K562 (cell line): ENCODE results near the gene CYB5D1. TPM values are rescaled to one million over a fixed set of nuclear protein-coding genes. Genes with fewer than 3 reads are reported as not detected.
A peak's percentile ranks its signal among the peaks of the same experiment; 100 is the strongest.

Experiments used
- ATAC-seq: fragments of 200-7000 bp; cut with Tn5 transposase; 3 replicates; pipeline ENCODE4 v1.9.1; 2020; ENCODE audit warnings: moderate library complexity
- BruUV-seq: library from RNA; stranded (reverse); fragments of 400-500 nt; replicated peaks from 2 replicates; lab custom pipeline; 2021; lab: Mats Ljungman, UMichigan
- CTCF ChIA-PET: fragments of 300-600 bp; formaldehyde crosslinking; extraction: SDS; loops from one replicate; lab custom pipeline; 2021; ENCODE audit warnings: low intra/inter-chr PET ratio; lab: Yijun Ruan, JAX
- POLR2A ChIA-PET: fragments of 300-600, 350-650 bp; sonication (Branson Sonifier 250); formaldehyde crosslinking; extraction: SDS; loops from one replicate; lab custom pipeline; 2021; ENCODE audit warnings: antibody characterized with exemption, inconsistent platforms; lab: Yijun Ruan, JAX
- DNase-seq, 4 experiments: peaks; one replicate each; pipeline versions ENCODE4 v3.0.0 to v3.0.0-alpha.2; 2011 to 2018; ENCODE audit warnings: low spot score in 3 of 4, mixed read lengths in 3 of 4; ENCODE audit errors: extremely low read depth in 1 of 4
- FAIRE-seq: peaks from 2 replicates; lab custom pipeline; 2011; peaks lifted over from hg19 to GRCh38; lab: Jason Lieb, UNC
- H2AFZ ChIP-seq: 2 replicates; pipeline ENCODE4 v1.6.0; 2011; ENCODE audit warnings: low read depth, low read length, control low read depth, inconsistent platforms
- H3K27ac ChIP-seq: fragments of 200-600 bp; 3 replicates; pipeline ENCODE4 v1.8.0; 2011; ENCODE audit warnings: low read depth, mild to moderate bottlenecking, control low read depth, inconsistent platforms, low read length, moderate library complexity, mixed read lengths; ENCODE audit errors: extremely low read depth
- H3K27me3 ChIP-seq, 2 experiments: fragments of 300-600 bp in 1 of 2; 2 replicates in 1 of 2; 3 replicates in 1 of 2; pipeline versions ENCODE4 v1.6.0 to v1.8.0; 2011; ENCODE audit warnings: inconsistent platforms in 2 of 2, low read length in 2 of 2, mild to moderate bottlenecking in 1 of 2, mixed read lengths in 1 of 2, moderate library complexity in 1 of 2; ENCODE audit not compliant: control insufficient read depth in 2 of 2, insufficient read depth in 2 of 2
- H3K36me3 ChIP-seq: fragments of 300-600 bp; 3 replicates; pipeline ENCODE4 v1.8.0; 2011; ENCODE audit warnings: mild to moderate bottlenecking, low read length, inconsistent platforms; ENCODE audit not compliant: control insufficient read depth, insufficient read depth
- H3K4me1 ChIP-seq, 2 experiments: fragments of 200-600 bp in 1 of 2; replicated peaks in 1 of 2; 2 replicates in 1 of 2; 3 replicates in 1 of 2; pipeline versions ENCODE4 v1.5.1 to v1.8.0; 2011; ENCODE audit warnings: inconsistent platforms in 2 of 2, low read length in 2 of 2, mild to moderate bottlenecking in 1 of 2, mixed read lengths in 1 of 2, moderate library complexity in 1 of 2; ENCODE audit not compliant: control insufficient read depth in 2 of 2, insufficient read depth in 2 of 2
- H3K4me2 ChIP-seq: 2 replicates; pipeline ENCODE4 v1.6.1; 2011; ENCODE audit warnings: low read length, control low read depth, inconsistent platforms, mixed read lengths; ENCODE audit not compliant: insufficient read depth
- H3K4me3 ChIP-seq: fragments of 200-600 bp; sonication (generic), shearing (Covaris generic); 2 replicates; pipeline ENCODE4 v1.5.1; 2016; ENCODE audit warnings: control low read depth, inconsistent platforms
- H3K79me2 ChIP-seq: fragments of 200-600 bp; 3 replicates; pipeline ENCODE4 v1.8.0; 2011; ENCODE audit warnings: low read length, inconsistent platforms; ENCODE audit not compliant: control insufficient read depth, insufficient read depth
- H3K9ac ChIP-seq, 2 experiments: 2 replicates each; pipeline versions ENCODE4 v1.6.0 to v1.6.1; 2011; ENCODE audit warnings: low read depth in 2 of 2, low read length in 2 of 2, control low read depth in 1 of 2, inconsistent platforms in 1 of 2, mild to moderate bottlenecking in 1 of 2, mixed read lengths in 1 of 2; ENCODE audit not compliant: insufficient read depth in 1 of 2
- H3K9me1 ChIP-seq: one replicate; pipeline ENCODE4 v1.6.0; 2011; ENCODE audit warnings: inconsistent platforms, mild to moderate bottlenecking, low read length, moderate library complexity; ENCODE audit not compliant: control insufficient read depth, insufficient read depth
- H3K9me3 ChIP-seq: replicated peaks from 2 replicates; pipeline ENCODE4 v1.5.1; 2011; ENCODE audit warnings: low read depth, low read length, inconsistent platforms; ENCODE audit not compliant: control insufficient read depth, insufficient read depth
- H4K20me1 ChIP-seq: replicated peaks from 2 replicates; pipeline ENCODE4 v1.6.1; 2011; ENCODE audit warnings: low read length, inconsistent platforms, mixed read lengths; ENCODE audit not compliant: control insufficient read depth, insufficient read depth
- ESRRA ChIP-seq: fragments of 450-650 bp; IDR thresholded peaks from 2 replicates; pipeline ENCODE4 v1.6.1; 2014; ENCODE audit warnings: low read depth, mild to moderate bottlenecking, moderate library complexity, borderline replicate concordance
- MEF2A ChIP-seq: IDR thresholded peaks from 2 replicates; pipeline ENCODE4 v1.6.1; 2011; ENCODE audit warnings: low read depth, mild to moderate bottlenecking, low read length, moderate library complexity; ENCODE audit not compliant: control insufficient read depth
- POLR2G ChIP-seq: fragments of 200-400 bp; formaldehyde crosslinking; IDR thresholded peaks from 2 replicates; pipeline ENCODE4 v1.6.1; 2017; ENCODE audit warnings: low read depth, mild to moderate bottlenecking, antibody characterized with exemption, low read length, moderate library complexity
- RBFOX2 ChIP-seq: fragments of 200-400 bp; formaldehyde crosslinking; IDR thresholded peaks from 2 replicates; pipeline ENCODE4 v1.6.1; 2017; ENCODE audit warnings: low read depth, mild to moderate bottlenecking, low read length, moderate library complexity
- WGBS: fragments of 100-300 bp; shearing (Covaris generic); methylation state at CpG from one replicate; pipeline ENCODE4 v1.1.6; 2016; ENCODE audit warnings: low coverage, mixed read lengths; ENCODE audit not compliant: insufficient coverage; ENCODE audit errors: missing lambda C conversion rate; 5-methylcytosine and 5-hydroxymethylcytosine counted together
- in situ Hi-C: fragments of 300-500 bp; cut with MboI; formaldehyde crosslinking; loops from 4 replicates; pipeline ENCODE4 v1.15.0; 2018; ENCODE audit warnings: inconsistent platforms, mixed read lengths
- intact Hi-C: fragments of 100-400 bp; cut with micrococcal nuclease; formaldehyde crosslinking; loops from 2 replicates; pipeline ENCODE4 v1.14.2; 2022
- polyA plus RNA-seq, 8 experiments: library from polyadenylated mRNA; depleted of rRNA in 4 of 8; stranded (reverse) in 5 of 8; unstranded in 3 of 8; fragments of >200 nt; fragmentation: Nextera tagmentation in 2 of 8; fragmentation: Illumina TruSeq in 1 of 8; extraction: Ambion mirVana in 2 of 8; extraction: Trizol in 1 of 8; gene quantifications; 2 replicates each; pipeline versions ENCODE4 v1.2.1 to v1.2.3, GENCODE V29; 2011 to 2014; ENCODE audit warnings: inconsistent platforms in 1 of 8, missing spikeins in 1 of 8
- total RNA-seq, 7 experiments: library from RNA; depleted of rRNA in 6 of 7; stranded (reverse); fragments of >200 nt in 6 of 7; fragmentation: Illumina TruSeq in 2 of 7; extraction: Trizol in 2 of 7; gene quantifications; 2 replicates each; pipeline versions ENCODE4 v1.2.1 to v1.2.3, GENCODE V29; 2011 to 2021; ENCODE audit warnings: low replicate concordance in 1 of 7
- TF ChIP-seq, protein P1 (sequence below): sonication (generic); IDR thresholded peaks from 2 replicates; pipeline ENCODE4 v1.6.1; 2016

CYB5D1 gene
- total and polyA plus RNA-seq, 9 of the 15 experiments (the other 6 are each of a cell fraction or from before 2014, with no cell fraction given), result 2.4 to 7.9 (median 5.7) TPM

DNA sequence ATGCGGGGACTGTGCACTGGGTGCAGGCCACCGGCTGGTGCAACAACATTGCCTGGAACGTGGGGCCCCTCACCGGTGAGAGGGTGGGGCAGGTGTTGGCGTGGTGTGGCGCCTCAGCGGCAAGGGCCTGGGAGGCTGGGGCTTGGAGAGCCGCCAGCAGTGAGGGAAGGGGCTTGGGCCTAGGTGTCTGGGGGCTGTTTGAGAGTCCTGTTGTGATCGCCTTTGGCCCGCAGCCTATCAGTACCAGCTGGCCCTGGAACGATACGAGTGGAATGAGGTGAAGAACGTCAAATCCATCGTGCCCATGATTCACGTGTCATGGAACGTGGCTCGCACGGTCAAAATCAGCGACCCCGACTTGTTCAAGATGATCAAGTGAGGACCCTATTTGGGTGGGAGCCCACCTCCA is 5.5 kb upstream of the CYB5D1 start:
- TF ChIP-seq RBFOX2, result peak; percentile 4; the same call in 1 of the 2 replicates
- TF ChIP-seq MEF2A, result no peak
- no peak for TF ChIP-seq ESRRA
- TF ChIP-seq, protein P1, sequence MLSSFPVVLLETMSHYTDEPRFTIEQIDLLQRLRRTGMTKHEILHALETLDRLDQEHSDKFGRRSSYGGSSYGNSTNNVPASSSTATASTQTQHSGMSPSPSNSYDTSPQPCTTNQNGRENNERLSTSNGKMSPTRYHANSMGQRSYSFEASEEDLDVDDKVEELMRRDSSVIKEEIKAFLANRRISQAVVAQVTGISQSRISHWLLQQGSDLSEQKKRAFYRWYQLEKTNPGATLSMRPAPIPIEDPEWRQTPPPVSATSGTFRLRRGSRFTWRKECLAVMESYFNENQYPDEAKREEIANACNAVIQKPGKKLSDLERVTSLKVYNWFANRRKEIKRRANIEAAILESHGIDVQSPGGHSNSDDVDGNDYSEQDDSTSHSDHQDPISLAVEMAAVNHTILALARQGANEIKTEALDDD, result no peak
- TF ChIP-seq POLR2G, result peak; percentile 19; the same call in 1 of the 2 replicates
- no peak for DNase-seq
- H3K27me3 ChIP-seq, result no peaks in the 10 kb centered on the region
- peaks cover 6% of the 10 kb centered on the region; the same call in 1 of the 3 replicates for H3K79me2 ChIP-seq
- intact Hi-C loops, result loop anchor here (10.0 kb wide), 1 partner anchor 107 kb away; no protein-coding TSS in a partner anchor
- H3K4me1 ChIP-seq, result peaks cover 5 to 44% of the 10 kb centered on the region in 2 experiments; a peak in 3 of 5 replicates
- in situ Hi-C loops, result no loop called here
- H4K20me1 ChIP-seq, result no peaks in the 10 kb centered on the region
- no peak overlapping the region for H3K9ac ChIP-seq
- no peak overlapping the region for H2AFZ ChIP-seq
- no peaks in the 10 kb centered on the region for H3K9me1 ChIP-seq
- 90% methylated on average over 11 of the region's 20 CpGs for WGBS
- ChIA-PET CTCF (interaction anchor here (0.6 to 1.3 kb wide), 2 partner anchors 30 to 109 kb away, joined by 3 to 8 read pairs; no protein-coding TSS in a partner anchor), POLR2A (no interaction called here)
- BruUV-seq, result no TSS peak
- no peak overlapping the region for H3K4me3 ChIP-seq
- H3K9me3 ChIP-seq, result no peaks in the 10 kb centered on the region
- no peak for FAIRE-seq
- H3K27ac ChIP-seq, result no peak overlapping the region
- ATAC-seq, result no peak
- H3K4me2 ChIP-seq, result no peak overlapping the region
- H3K36me3 ChIP-seq, result peaks cover 51% of the 10 kb centered on the region; the same call in 2 of the 3 replicates
